ENCODE measurements around the gene ABITRAM. TPM values are rescaled to one million over a fixed set of nuclear protein-coding genes. Genes with fewer than 3 reads are reported as not detected.

The ABITRAM gene
- total and polyA plus RNA-seq, 7 donors, result 5.6 to 18.3 (median 11.8) TPM

- DNase-seq, result no peak
- H3K36me3 ChIP-seq, result peaks cover 18 to 98% (median 50%) of the 10 kb centered on the region in 4 donors
- no peak overlapping the region for H3K4me3 ChIP-seq
- no peaks in the 10 kb centered on the region for H3K27me3 ChIP-seq
- no peaks in the 10 kb centered on the region for H3K9me3 ChIP-seq
- TF ChIP-seq, protein P1, sequence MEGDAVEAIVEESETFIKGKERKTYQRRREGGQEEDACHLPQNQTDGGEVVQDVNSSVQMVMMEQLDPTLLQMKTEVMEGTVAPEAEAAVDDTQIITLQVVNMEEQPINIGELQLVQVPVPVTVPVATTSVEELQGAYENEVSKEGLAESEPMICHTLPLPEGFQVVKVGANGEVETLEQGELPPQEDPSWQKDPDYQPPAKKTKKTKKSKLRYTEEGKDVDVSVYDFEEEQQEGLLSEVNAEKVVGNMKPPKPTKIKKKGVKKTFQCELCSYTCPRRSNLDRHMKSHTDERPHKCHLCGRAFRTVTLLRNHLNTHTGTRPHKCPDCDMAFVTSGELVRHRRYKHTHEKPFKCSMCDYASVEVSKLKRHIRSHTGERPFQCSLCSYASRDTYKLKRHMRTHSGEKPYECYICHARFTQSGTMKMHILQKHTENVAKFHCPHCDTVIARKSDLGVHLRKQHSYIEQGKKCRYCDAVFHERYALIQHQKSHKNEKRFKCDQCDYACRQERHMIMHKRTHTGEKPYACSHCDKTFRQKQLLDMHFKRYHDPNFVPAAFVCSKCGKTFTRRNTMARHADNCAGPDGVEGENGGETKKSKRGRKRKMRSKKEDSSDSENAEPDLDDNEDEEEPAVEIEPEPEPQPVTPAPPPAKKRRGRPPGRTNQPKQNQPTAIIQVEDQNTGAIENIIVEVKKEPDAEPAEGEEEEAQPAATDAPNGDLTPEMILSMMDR (IDR thresholded peaks at IDR 0.05), result no peak
- no peak for TF ChIP-seq EP300 (IDR thresholded peaks at IDR 0.05)
- TF ChIP-seq POLR2AphosphoS5 (IDR thresholded peaks at IDR 0.05), result no peak
- TF ChIP-seq POLR2A (IDR thresholded peaks at IDR 0.05), result no peak
- H3K27ac ChIP-seq, result no peak overlapping the region
- intact Hi-C loops (cut with DNase I), result no loop called here
- WGBS, 2 donors, result 95 to 97% methylated on average over 3 of the region's 3 CpGs
- H3K4me1 ChIP-seq, result no peaks in the 10 kb centered on the region
Measured at GRCh38 chr9:108904161-108904560, 30.0 kb upstream of the ABITRAM start.

DNA sequence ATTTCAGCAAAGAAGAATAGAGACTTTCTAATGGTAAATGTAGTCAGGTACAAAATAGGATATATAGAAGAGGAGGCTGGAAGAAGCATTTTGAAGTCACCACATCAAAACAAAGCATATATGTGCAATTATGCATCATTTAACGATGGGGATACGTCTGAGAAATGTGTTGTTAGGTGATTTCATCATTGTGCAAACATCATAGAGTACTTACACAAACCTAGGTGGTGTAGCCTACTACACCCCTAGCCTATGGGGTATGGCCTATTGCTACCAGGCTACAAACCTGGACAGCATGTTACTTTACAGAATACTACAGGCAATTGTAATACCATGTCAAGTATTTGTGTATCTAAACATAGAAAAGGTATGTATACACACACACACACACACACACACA lies 28.7 kb upstream of the ABITRAM start:
- 30 to 78% methylated on average over 2 of the region's 2 CpGs for WGBS, 2 donors
- TF ChIP-seq POLR2AphosphoS5 (IDR thresholded peaks at IDR 0.05), result no peak
- TF ChIP-seq, protein P1 (IDR thresholded peaks at IDR 0.05), result no peak
- TF ChIP-seq POLR2A (IDR thresholded peaks at IDR 0.05), result no peak
- no peak for TF ChIP-seq EP300 (IDR thresholded peaks at IDR 0.05)
- H3K9me3 ChIP-seq, result no peaks in the 10 kb centered on the region
- intact Hi-C loops (cut with DNase I), result no loop called here
- no peak overlapping the region for H3K4me3 ChIP-seq
- DNase-seq, result no peak
- peaks cover 18 to 98% (median 47%) of the 10 kb centered on the region in 4 donors for H3K36me3 ChIP-seq
- no peak overlapping the region for H3K27ac ChIP-seq
- no peaks in the 10 kb centered on the region for H3K27me3 ChIP-seq
- H3K4me1 ChIP-seq, result no peaks in the 10 kb centered on the region

- intact Hi-C loops (cut with DNase I), result no loop called here
- TF ChIP-seq POLR2AphosphoS5 (IDR thresholded peaks at IDR 0.05) (no peak), POLR2A (IDR thresholded peaks at IDR 0.05) (no peak), EP300 (IDR thresholded peaks at IDR 0.05) (no peak)
- TF ChIP-seq, protein P1 (IDR thresholded peaks at IDR 0.05), result no peak
- Histone ChIP-seq H3K27me3 (no peaks in the 10 kb centered on the region), H3K9me3 (no peaks in the 10 kb centered on the region), H3K27ac (no peak overlapping the region), H3K4me1 (no peaks in the 10 kb centered on the region), H3K36me3 (peaks cover 6 to 100% (median 41%) of the 10 kb centered on the region in 4 donors), H3K4me3 (no peak overlapping the region)
- no peak for DNase-seq
Measured at GRCh38 chr9:108910402-108910801, 23.8 kb upstream of the ABITRAM start.

- H3K27ac ChIP-seq, result no peak overlapping the region
- intact Hi-C loops (cut with DNase I), result no loop called here
- 98% methylated on average over 2 of the region's 2 CpGs for WGBS, 2 donors
- H3K4me3 ChIP-seq, result no peak overlapping the region
- TF ChIP-seq, protein P1 (IDR thresholded peaks at IDR 0.05), result no peak
- no peak for DNase-seq
- no peaks in the 10 kb centered on the region for H3K9me3 ChIP-seq
- peaks cover 7 to 100% (median 42%) of the 10 kb centered on the region in 4 donors for H3K36me3 ChIP-seq
- no peaks in the 10 kb centered on the region for H3K4me1 ChIP-seq
- no peaks in the 10 kb centered on the region for H3K27me3 ChIP-seq
Measured at GRCh38 chr9:108910914-108911313, 23.3 kb upstream of the ABITRAM start.

DNA sequence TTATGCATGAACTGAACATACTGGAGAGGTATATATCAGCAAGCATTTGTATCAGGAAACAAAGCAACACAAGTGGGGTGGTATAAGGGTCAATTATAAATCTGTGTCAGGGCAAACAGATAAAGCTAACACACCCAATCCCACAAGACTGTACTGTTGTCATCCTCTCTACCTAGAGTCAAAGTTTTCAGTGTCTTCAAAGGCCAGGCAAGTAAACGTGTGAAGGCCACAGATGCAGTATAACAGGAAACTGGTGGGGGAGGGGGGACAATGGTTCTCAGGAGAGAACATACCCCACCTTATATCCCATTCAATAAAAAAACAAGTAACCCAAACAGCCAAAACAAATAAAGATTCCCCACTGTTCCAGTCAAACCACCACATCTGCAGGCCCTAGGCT lies 22.4 kb upstream of the ABITRAM start:
- Histone ChIP-seq H3K36me3 (peaks cover 7 to 99% (median 39%) of the 10 kb centered on the region in 4 donors), H3K9me3 (no peaks in the 10 kb centered on the region), H3K4me1 (no peaks in the 10 kb centered on the region), H3K27ac (no peak overlapping the region), H3K27me3 (no peaks in the 10 kb centered on the region), H3K4me3 (no peak overlapping the region)
- TF ChIP-seq POLR2AphosphoS5 (IDR thresholded peaks at IDR 0.05) (no peak), POLR2A (IDR thresholded peaks at IDR 0.05) (no peak), EP300 (IDR thresholded peaks at IDR 0.05) (no peak)
- TF ChIP-seq, protein P1 (IDR thresholded peaks at IDR 0.05), result no peak
- 26 to 33% methylated on average over 1 of the region's 1 CpG for WGBS, 2 donors
- DNase-seq, result no peak
- intact Hi-C loops (cut with DNase I), result no loop called here
